GM12878 (cell line): ENCODE results near the gene SLC12A2. TPM values are rescaled to one million over a fixed set of nuclear protein-coding genes. Genes with fewer than 3 reads are reported as not detected.

Experiments
- ATAC-seq: fragments of 200-7000 bp; cut with Tn5 transposase; 3 replicates; pipeline ENCODE4 v1.9.1; 2020; ENCODE audit warnings: mild to moderate bottlenecking, moderate library complexity
- BruUV-seq: library from RNA; stranded (reverse); fragments of 400-500 nt; replicated peaks from 2 replicates; lab custom pipeline; 2021; lab: Mats Ljungman, UMichigan
- CTCF ChIA-PET: fragments of 300-600 bp; sonication (Branson Sonifier 250); formaldehyde crosslinking; extraction: SDS; loops from one replicate; lab custom pipeline; 2021; ENCODE audit warnings: inconsistent platforms; lab: Yijun Ruan, JAX
- POLR2A ChIA-PET: fragments of 350-600 bp; formaldehyde crosslinking; extraction: SDS; loops from one replicate; lab custom pipeline; 2021; ENCODE audit warnings: inconsistent platforms; lab: Charles Lee
- RAD21 ChIA-PET: fragments of 300-600 bp; sonication (Branson Sonifier 250); formaldehyde crosslinking; loops from one replicate; lab custom pipeline; 2023; ENCODE audit warnings: antibody characterized with exemption; ENCODE audit not compliant: unreplicated experiment; lab: Charles Lee
- SMC1A ChIA-PET: fragments of 300-600 bp; sonication (Branson Sonifier 250); formaldehyde crosslinking; loops from one replicate; lab custom pipeline; 2023; ENCODE audit not compliant: unreplicated experiment, uncharacterized antibody; lab: Charles Lee
- DNase-seq: peaks from one replicate; pipeline ENCODE4 v3.0.0-alpha.2; 2011; ENCODE audit warnings: low read depth, low spot score
- FAIRE-seq: peaks from 3 replicates; lab custom pipeline; 2011; peaks lifted over from hg19 to GRCh38; lab: Jason Lieb, UNC
- H2AFZ ChIP-seq: 2 replicates; pipeline ENCODE4 v1.6.0; 2011; ENCODE audit warnings: low read depth, low read length, control low read depth; ENCODE audit not compliant: control insufficient read depth
- H3K27ac ChIP-seq: 2 replicates; pipeline ENCODE4 v1.5.1; 2011; ENCODE audit warnings: control low read depth; ENCODE audit not compliant: control insufficient read depth, insufficient read depth
- H3K27me3 ChIP-seq, 2 experiments: replicated peaks in 1 of 2; 2 replicates each; pipeline versions ENCODE4 v1.6.0 to v1.6.1; 2011; ENCODE audit warnings: low read length in 1 of 2; ENCODE audit not compliant: control insufficient read depth in 2 of 2, insufficient read depth in 2 of 2
- H3K36me3 ChIP-seq, 2 experiments: 2 replicates each; pipeline ENCODE4 v1.5.1; 2011; ENCODE audit warnings: low read length in 1 of 2; ENCODE audit not compliant: control insufficient read depth in 2 of 2, insufficient read depth in 2 of 2
- H3K4me1 ChIP-seq: 2 replicates; pipeline ENCODE4 v1.6.1; 2011; ENCODE audit warnings: mild to moderate bottlenecking, low read length, moderate library complexity, mixed read lengths; ENCODE audit not compliant: control insufficient read depth, insufficient read depth
- H3K4me2 ChIP-seq: 2 replicates; pipeline ENCODE4 v1.6.0; 2011; ENCODE audit warnings: control low read depth; ENCODE audit not compliant: control insufficient read depth, insufficient read depth
- H3K4me3 ChIP-seq: fragments of 200-600 bp; sonication (generic); 2 replicates; pipeline ENCODE4 v1.5.1; 2016
- H3K79me2 ChIP-seq: 2 replicates; pipeline ENCODE4 v1.6.0; 2011; ENCODE audit warnings: low read length; ENCODE audit not compliant: control insufficient read depth, insufficient read depth
- H3K9ac ChIP-seq: 2 replicates; pipeline ENCODE4 v1.8.0; 2011; ENCODE audit warnings: low read length, control low read depth, mixed read lengths; ENCODE audit not compliant: control insufficient read depth, insufficient read depth
- H3K9me3 ChIP-seq: replicated peaks from 3 replicates; pipeline ENCODE4 v1.5.1; 2011; ENCODE audit warnings: mild to moderate bottlenecking, low read length; ENCODE audit not compliant: control insufficient read depth, insufficient read depth
- H4K20me1 ChIP-seq: 2 replicates; pipeline ENCODE4 v1.6.0; 2011; ENCODE audit not compliant: control insufficient read depth, insufficient read depth
- HDAC2 ChIP-seq: fragments of 200-600 bp; sonication (generic); IDR thresholded peaks from 2 replicates; pipeline ENCODE4 v1.6.1; 2017
- NFXL1 ChIP-seq: fragments of 450-650 bp; IDR thresholded peaks from 2 replicates; pipeline ENCODE4 v1.6.1; 2017; ENCODE audit warnings: antibody characterized with exemption, mild to moderate bottlenecking, borderline replicate concordance
- PML ChIP-seq: IDR thresholded peaks from 2 replicates; pipeline ENCODE4 v1.6.1; 2012; ENCODE audit warnings: low read length, inconsistent platforms
- POU2F2 ChIP-seq: IDR thresholded peaks from 3 replicates; pipeline ENCODE4 v1.6.1; 2011; ENCODE audit warnings: low read depth, mild to moderate bottlenecking, low read length, borderline replicate concordance
- RB1 ChIP-seq: fragments of 450-650 bp; formaldehyde crosslinking; IDR thresholded peaks from 2 replicates; pipeline ENCODE4 v1.6.1; 2017; ENCODE audit warnings: mild to moderate bottlenecking, borderline replicate concordance
- ZNF217 ChIP-seq: fragments of 450-650 bp; IDR thresholded peaks from 2 replicates; pipeline ENCODE4 v1.6.1; 2017; ENCODE audit warnings: antibody characterized with exemption, mild to moderate bottlenecking
- ZNF592 ChIP-seq: fragments of 450-650 bp; IDR thresholded peaks from 2 replicates; pipeline ENCODE4 v1.6.1; 2017; ENCODE audit warnings: mild to moderate bottlenecking, moderate library complexity
- WGBS: methylation state at CpG from one replicate; pipeline ENCODE4 v1.1.6; 2016; ENCODE audit warnings: low lambda C conversion rate; ENCODE audit not compliant: insufficient replicate concordance, insufficient coverage; ENCODE audit errors: missing lambda C conversion rate; 5-methylcytosine and 5-hydroxymethylcytosine counted together
- in situ Hi-C: fragments of 300-500 bp; cut with MboI; formaldehyde crosslinking; loops from 9 replicates; pipeline ENCODE4 v1.14.3; 2018; ENCODE audit warnings: mixed read lengths
- intact Hi-C: fragments of 100-400 bp; cut with micrococcal nuclease; formaldehyde crosslinking; loops from one replicate; pipeline ENCODE4 v1.14.2; 2022; ENCODE audit not compliant: unreplicated experiment
- polyA plus RNA-seq, 11 experiments: library from polyadenylated mRNA; depleted of rRNA in 4 of 11; unstranded in 6 of 11; stranded (reverse) in 5 of 11; fragments of >200 nt; fragmentation: Nextera tagmentation in 4 of 11; fragmentation: Illumina TruSeq in 1 of 11; extraction: Ambion mirVana in 4 of 11; extraction: Trizol in 1 of 11; gene quantifications; 1 replicate in 1 of 11; 2 replicates in 10 of 11; pipeline versions ENCODE4 v1.2.1 to v1.2.3, GENCODE V29; 2011 to 2016; ENCODE audit warnings: inconsistent platforms in 2 of 11, missing spikeins in 2 of 11, low read depth in 1 of 11
- total RNA-seq, 4 experiments: library from RNA; depleted of rRNA in 3 of 4; stranded (reverse); fragments of >200 nt in 3 of 4; fragmentation: Illumina TruSeq in 1 of 4; extraction: Trizol in 1 of 4; gene quantifications; 2 replicates each; pipeline versions ENCODE4 v1.2.1 to v1.2.3, GENCODE V29; 2013 to 2021

The SLC12A2 gene
- total and polyA plus RNA-seq, 10 of the 15 experiments (the other 5 are each of a cell fraction or from before 2014, with no cell fraction given) = 5.1 to 21.8 (median 10.5) TPM

DNA sequence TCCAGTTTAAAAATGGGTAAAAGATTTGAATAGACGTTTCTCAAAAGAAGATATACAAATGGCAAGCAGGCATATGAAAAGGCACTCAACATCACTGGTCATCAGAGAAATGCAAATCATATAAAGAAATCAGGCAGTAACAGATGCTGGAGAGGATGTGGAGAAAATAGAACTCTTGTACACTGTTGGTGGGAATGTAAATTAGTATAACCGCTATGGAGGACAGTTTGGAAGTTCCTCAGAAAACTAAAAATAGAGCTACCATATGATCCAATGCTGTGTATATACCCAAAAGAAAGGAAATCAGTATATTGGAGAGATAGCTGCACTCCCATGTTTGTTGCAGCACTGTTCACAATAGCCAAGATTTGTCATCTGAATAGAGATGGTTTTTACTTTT, 42.7 kb downstream of the SLC12A2 start:
- Histone ChIP-seq H3K36me3 (peaks cover 0 to 4% of the 10 kb centered on the region in 2 experiments; a peak in 2 of 4 replicates), H3K4me1 (no peaks in the 10 kb centered on the region), H3K9me3 (no peaks in the 10 kb centered on the region), H3K4me2 (no peak overlapping the region), H3K27me3 (no peaks in the 10 kb centered on the region), H4K20me1 (no peaks in the 10 kb centered on the region), H3K27ac (no peak overlapping the region), H3K79me2 (no peaks in the 10 kb centered on the region), H2AFZ (no peak overlapping the region), H3K9ac (no peak overlapping the region), H3K4me3 (no peak overlapping the region)
- POLR2A ChIA-PET = no interaction called here
- intact Hi-C loops (no loop called here), in situ Hi-C loops (no loop called here)
- TF ChIP-seq NFXL1 (no peak), ZNF217 (no peak), PML (no peak), ZNF592 (no peak), POU2F2 (no peak), HDAC2 (no peak), RB1 (no peak)
- no TSS peak for BruUV-seq
- no peak for ATAC-seq
- DNase-seq = no peak
- CTCF ChIA-PET = interaction anchor here (1.4 kb wide), 1 partner anchor 706 kb away, joined by 3 read pairs; no protein-coding TSS in a partner anchor
- SMC1A ChIA-PET = interaction anchor here (1.7 kb wide), 1 partner anchor 10 kb away, joined by 5 read pairs; no protein-coding TSS in a partner anchor
- RAD21 ChIA-PET = no interaction called here
- FAIRE-seq = no peak
- WGBS = 47% methylated on average over 2 of the region's 2 CpGs
